Lower leg skin (tissue), 4 donors: ENCODE data around the gene TADA3. TPM values are rescaled to one million over a fixed set of nuclear protein-coding genes. Genes with fewer than 3 reads are reported as not detected.

Experiments used
- DNase-seq, 2 donors: peaks; one replicate each; pipeline ENCODE4 v3.0.0-alpha.2; 2019; ENCODE audit warnings: low spot score in 2 of 2
- H3K4me3 ChIP-seq: fragments of 200-600 bp; sonication (generic); 2 replicates; pipeline ENCODE4 v1.5.1; 2017; ENCODE audit warnings: mild to moderate bottlenecking, low read depth; ENCODE audit not compliant: poor library complexity, severe bottlenecking
- CTCF ChIP-seq, 3 donors: fragments of 450-650 bp; IDR thresholded peaks; one replicate each; pipeline ENCODE4 v1.5.1; 2016; ENCODE audit warnings: antibody characterized with exemption in 3 of 3, mild to moderate bottlenecking in 3 of 3, moderate library complexity in 2 of 3
- POLR2A ChIP-seq, 2 donors: fragments of 450-650 bp; IDR thresholded peaks; one replicate each; pipeline ENCODE4 v1.6.1; 2016 to 2017; ENCODE audit warnings: antibody characterized with exemption in 2 of 2, mild to moderate bottlenecking in 1 of 2, moderate library complexity in 1 of 2
- WGBS, 2 donors: methylation state at CpG; one replicate each; pipeline ENCODE4 v1.1.5; 2018; 5-methylcytosine and 5-hydroxymethylcytosine counted together
- intact Hi-C: fragments of 100-400 bp; cut with DNase I; formaldehyde crosslinking; loops from one replicate; pipeline ENCODE4 v1.15.0; 2023; ENCODE audit warnings: low total_unique reads
- total RNA-seq, 4 donors: library from RNA; depleted of rRNA; stranded (reverse); fragments of >200 nt; gene quantifications; one replicate each; pipeline ENCODE4 v1.1.0, GENCODE V29; 2016

TADA3 gene
- total RNA-seq = 10 to 100 TPM; 42.1 to 53.2 (median 47.0) TPM

GRCh38 chr3:9792405-9793160, at the start of gene TADA3, which contains the start of gene ARPC4:
TADA3 (minus strand) TSS chr3:9792473; CDS start chr3:9791466, 1,007 bp downstream.
ARPC4 (plus strand) TSS chr3:9793082; CDS start chr3:9793122, 40 bp downstream.
- peak; percentile 90 to 98 for DNase-seq
- peak within 1 kb of the TSS; percentile 99 for H3K4me3 ChIP-seq
- intact Hi-C loops = no loop called here
- TF ChIP-seq CTCF (IDR thresholded peaks at IDR 0.05) (no peak), POLR2A (IDR thresholded peaks at IDR 0.05) (peak in 1 of 2 donors; percentile 17)
- WGBS, 2 donors = 0% methylated on average over 51 to 58 of the region's 65 CpGs

GRCh38 chr3:9841015-9841414, 48.7 kb upstream of the TADA3 start:
- no peak for DNase-seq
- TF ChIP-seq CTCF (IDR thresholded peaks at IDR 0.05) (no peak), POLR2A (IDR thresholded peaks at IDR 0.05) (no peak)
- 81 to 92% methylated on average over 8 of the region's 8 CpGs for WGBS, 2 donors
- intact Hi-C loops = no loop called here
- no peak overlapping the region for H3K4me3 ChIP-seq

GRCh38 chr3:9838856-9839255, 46.6 kb upstream of the TADA3 start:
- DNase-seq = no peak
- H3K4me3 ChIP-seq = no peak overlapping the region
- intact Hi-C loops = no loop called here
- WGBS, 2 donors = 59 to 83% methylated on average over 4 of the region's 4 CpGs
- TF ChIP-seq POLR2A (IDR thresholded peaks at IDR 0.05) = no peak
- TF ChIP-seq CTCF (IDR thresholded peaks at IDR 0.05) = no peak

- WGBS, 2 donors = 78 to 80% methylated on average over 12 of the region's 12 CpGs
- no peak for DNase-seq
- H3K4me3 ChIP-seq = no peak overlapping the region
- TF ChIP-seq POLR2A (IDR thresholded peaks at IDR 0.05) = no peak
- intact Hi-C loops = no loop called here
Observed at GRCh38 chr3:9837701-9838582, 45.7 kb upstream of the TADA3 start.

GRCh38 chr3:9834520-9835380, 42.5 kb upstream of the TADA3 start:
- peak in 1 of 3 donors; percentile 49 for TF ChIP-seq CTCF (IDR thresholded peaks at IDR 0.05)
- no peak for TF ChIP-seq POLR2A (IDR thresholded peaks at IDR 0.05)
- no peak for DNase-seq
- intact Hi-C loops = no loop called here

More at GRCh38 chr3:9834520-9835380, 42.5 kb upstream of the TADA3 start:
- 78 to 85% methylated on average over 16 to 18 of the region's 18 CpGs for WGBS, 2 donors
- H3K4me3 ChIP-seq = no peak overlapping the region
